ENCODE measurements around the gene AP3M1.
"Not testable (repeated sequence)": the region's sequence is repeated elsewhere in the genome, so short reads cannot be mapped to it uniquely, and the experiment has no call there.

The AP3M1 gene

DNA sequence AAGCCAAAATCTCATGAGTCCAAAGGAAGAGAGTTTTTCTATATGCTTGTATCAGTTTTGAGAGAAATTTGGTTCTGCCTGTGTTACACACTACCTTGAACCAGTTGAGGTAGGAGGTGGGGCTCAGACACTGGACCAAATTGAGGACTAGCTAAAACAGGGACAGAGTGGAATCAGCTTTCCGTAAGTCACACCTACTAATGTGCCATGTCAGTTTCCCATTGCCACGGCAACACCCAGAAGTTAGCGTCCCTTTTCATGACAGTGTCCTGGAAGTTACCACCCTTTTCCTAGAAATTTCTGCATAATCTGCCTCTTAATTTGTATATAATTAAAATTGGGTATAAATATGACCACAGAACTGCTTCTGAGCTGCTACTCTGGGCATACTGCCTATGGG lies 9.4 kb upstream of the AP3M1 start:
- DNase-seq = no peak

DNA sequence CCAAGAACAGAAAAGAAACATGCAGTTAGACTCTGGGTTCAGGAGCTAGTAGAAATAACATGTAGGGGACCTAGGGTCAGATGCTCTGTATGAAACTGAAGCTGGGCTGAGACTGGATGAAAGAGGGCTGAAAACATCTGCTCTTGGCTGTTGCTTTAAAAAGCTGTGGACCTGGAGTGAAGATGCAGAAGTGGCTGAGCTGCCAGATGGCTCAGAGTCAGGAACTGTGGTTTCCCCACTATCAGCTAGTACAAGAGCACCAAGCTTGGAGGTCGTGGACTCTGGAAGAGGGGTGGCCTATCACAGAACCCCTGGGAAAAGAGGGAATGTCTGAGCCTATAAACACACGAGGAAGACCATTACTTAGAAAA lies 6.3 kb upstream of the AP3M1 start:
- no peak for DNase-seq

DNA sequence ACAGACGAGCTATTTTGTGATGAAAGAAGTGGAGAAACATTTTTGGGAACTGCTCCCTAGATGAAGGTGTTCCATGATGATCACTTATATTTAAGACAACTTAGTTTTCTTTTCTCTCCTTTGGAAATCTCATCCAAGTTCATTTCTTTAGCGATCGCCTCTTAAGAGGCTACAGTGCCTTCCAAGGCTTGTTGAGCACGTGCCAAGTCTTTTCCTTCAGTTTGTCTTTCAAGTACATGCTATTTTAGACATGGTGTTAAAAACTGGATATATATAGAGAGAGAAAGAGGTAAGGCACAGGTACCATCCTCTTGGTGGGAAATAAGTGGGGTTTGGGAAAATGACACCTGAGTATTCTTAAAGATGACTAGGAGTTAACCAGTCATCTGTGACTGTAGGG lies 3.0 kb upstream of the AP3M1 start:
- no peak for DNase-seq

DNA sequence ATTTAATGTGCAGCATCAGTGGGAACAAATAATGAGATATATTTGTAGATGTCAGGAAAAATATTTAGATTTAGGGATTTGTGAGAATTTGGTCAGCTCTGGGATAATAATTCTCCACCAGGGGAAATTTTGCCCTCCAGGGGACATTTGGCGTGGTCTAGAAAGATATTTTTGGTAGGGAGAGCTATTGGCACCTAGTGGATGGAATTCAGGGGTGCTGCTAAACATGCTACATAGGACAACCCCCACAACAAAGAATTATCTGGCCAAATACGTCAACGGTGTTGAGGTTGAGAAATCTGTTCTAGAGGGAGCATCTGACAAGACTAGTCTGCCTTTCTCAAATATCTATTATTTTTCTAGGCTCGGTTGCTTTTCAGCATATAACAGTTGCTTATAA lies 2.5 kb upstream of the AP3M1 start:
- peak; percentile 70 for DNase-seq

DNA sequence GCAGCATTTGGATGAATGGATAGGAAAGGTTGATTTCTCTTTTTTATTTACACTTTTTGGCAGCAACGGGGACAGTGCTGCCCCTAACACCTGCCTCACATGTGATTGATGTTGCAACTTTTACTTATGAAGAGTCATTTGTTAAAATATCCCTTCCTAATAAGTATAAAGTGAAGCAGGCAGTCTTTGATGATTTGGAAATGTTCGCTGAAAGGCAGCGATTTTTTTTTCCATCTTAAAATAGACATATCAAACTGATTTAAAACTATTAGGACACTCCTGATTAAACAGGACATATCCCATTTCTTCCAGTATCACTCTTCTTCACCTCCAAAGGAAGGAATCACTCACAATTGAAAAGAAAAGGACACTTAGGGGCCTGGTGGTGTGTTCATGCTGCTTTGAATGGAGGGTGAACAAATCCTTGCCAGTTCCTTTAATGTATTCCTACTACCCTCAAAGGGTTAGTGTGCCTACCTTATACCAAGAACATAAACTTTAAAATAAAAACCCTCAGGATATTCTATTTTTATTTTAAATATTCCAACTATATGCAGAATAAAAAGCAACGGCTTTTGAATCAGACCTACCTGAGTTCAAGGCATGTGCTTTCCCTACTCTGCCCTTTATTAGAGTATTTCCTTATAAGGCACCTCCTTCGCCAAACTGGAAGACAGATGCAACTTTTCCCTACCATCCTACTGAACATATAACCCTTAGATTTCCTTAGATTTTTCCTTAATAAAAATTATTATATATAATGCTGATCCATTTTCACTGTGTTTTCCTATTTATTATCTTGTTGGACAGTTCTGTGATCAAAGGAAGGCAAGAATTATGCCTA lies 1.5 kb upstream of the AP3M1 start:
- DNase-seq = no peak

DNA sequence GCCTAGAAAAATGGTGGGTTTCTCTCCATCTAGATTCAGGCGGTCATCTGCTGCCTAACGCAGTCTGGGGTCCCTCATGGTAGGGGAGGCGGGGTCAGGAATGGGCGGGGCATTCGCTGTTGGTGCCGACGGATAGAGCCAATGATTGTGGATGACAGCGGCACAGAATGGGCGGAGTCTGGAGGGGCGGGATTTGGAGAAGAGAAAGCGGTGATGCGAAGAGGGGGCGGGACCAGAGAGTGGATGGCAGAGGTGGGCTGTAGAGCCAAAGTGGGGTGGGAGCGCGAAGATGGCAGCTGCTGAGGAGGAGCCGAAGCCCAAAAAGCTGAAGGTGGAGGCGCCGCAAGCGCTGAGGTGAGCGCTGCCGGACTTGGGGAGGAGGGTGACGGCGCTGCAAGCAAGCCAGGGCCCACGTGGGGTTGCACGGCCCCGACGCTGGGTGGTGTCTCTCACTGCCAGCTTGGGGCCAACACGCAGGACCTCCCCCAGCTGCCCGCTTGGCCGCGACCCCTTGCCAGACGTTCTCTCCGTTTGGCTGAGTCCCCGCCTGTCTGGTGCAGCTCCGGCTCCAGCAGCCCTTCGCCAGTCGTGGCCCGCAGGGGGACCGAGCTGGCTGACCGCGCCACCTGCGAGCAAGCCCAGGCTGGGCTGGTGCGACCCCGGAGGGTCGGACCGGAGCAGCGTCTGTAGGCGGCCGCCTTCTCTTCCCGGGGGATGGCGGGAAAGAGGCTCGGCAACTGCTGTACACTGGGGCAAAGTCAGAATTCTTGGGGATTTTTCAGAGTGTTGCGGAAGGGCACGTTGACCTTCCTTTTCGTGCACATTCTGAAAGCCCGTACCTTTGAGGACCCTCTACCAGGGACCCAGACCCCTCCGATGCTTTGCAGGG lies 606 bp upstream of the AP3M1 start, which contains the start of gene ADK:
Gene ADK (plus strand): TSS at position 232 of the 889 bp plus-strand sequence. CDS start 58 bp downstream, at position 290.
- DNase-seq = peak; percentile 98

DNA sequence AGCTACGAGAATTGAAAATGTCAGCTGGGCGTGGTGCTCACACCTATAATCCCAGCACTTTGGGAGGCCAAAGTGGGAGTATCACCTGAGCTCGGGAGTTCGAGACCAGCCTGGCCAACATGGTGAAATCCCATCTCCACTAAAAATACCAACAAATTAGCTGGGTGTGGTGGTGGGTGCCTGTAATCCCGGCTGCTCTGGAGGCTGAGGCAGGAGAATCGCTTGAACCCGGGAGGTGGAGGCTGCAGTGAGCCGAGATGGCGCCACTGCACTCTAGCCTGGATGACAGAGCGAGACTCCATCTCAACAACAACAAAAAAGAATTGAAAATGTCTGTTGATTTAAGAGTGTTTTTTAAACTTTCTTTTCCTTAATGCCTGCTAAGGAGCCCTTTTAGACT lies 3.6 kb downstream of the AP3M1 start:
- DNase-seq = not testable (repeated sequence)

DNA sequence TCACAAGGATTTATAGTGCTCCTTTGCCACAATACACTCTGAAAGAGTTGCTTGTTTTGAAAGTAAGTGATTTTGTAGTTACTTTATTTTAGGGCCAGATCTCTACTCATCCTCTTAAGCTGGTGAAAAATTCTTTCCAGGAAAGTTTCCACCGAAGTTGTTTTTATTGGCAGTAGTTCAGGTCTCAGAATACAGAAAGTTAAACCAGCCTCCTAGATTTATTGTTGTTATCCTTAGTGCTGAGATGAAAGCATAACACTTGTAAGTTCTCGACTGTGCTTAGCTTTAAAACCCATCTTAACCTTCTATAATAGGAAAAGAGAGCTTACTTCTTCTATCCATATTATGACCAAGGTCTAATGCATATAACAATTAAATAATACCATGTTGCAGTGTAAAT lies 5.5 kb downstream of the AP3M1 start:
- DNase-seq = peak; percentile 83

DNA sequence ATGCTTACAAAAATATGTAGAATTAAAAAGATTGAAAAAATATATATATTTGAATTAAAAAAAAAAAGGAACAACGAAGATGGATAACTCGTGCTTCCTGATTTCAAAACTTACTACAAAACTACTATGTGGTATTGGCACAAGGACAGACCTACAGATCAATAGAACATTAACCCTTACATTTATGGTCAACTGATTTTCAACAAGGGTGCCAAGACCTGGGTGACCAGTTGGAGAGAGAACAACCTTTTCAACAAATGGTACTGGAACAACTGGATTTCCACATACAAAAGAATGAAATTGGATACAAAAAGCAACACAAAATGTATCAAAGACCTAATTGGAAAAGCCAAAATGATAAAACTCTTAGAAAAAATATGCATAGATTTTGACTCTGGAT lies 10.1 kb downstream of the AP3M1 start:
- DNase-seq = no peak

DNA sequence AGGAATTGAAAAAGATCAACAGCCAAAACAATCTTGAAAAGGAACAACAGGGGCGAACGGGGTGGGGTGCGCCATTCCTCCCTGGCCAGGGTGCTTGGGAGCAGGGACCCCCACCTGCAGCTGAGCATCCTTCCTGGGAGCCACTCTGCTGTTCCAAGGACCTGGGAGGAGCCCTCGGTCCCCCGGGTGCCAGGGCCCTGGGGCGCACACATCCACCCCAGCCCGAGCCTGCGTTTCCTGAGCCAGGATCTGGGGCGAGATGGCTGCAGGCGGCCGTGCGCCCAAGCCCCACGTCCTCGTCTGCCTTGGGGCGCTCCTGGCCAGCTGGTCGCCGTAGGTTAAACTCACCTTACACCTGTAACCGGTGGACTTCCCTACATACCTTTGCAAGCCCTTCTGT lies 10.6 kb downstream of the AP3M1 start:
- DNase-seq = no peak

DNA sequence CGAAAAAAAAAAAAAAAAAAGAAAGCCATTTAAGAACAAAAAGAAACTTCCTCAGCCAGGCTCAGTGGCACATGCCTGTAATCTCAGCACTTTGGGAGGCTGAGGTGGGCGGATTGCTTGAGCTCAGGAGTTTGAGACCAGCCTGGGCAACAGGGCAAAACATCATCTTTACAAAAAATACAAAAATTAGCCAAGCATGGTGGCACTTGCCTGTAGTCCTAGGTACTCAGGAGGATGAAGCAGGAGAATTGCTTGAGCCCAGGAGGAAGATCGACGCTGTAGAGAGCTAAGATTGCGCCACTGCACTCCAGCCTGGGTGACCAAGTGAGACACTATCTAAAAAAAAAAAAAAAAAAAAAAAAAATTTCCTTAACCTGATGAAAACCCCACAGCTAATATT lies 12.0 kb downstream of the AP3M1 start:
- not testable (repeated sequence) for DNase-seq

DNA sequence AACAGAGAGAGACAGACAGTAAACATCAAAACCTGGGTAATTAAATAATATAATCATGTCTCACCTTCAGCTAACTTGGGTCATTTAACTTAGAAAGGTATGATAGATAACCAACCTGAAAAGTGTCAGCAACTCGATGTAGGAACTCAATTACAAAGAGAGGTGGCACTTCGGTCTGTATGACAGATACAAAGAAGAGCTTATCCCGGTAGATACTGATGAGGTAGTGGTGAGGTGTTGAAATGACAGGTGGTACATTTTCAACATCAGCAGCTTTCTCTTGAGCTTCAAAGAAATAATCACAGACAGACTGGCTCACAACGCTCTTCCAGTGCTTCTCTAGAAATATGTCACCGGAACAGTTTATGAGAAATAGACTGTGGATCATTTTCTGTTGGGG lies 12.6 kb downstream of the AP3M1 start:
- no peak for DNase-seq

DNA sequence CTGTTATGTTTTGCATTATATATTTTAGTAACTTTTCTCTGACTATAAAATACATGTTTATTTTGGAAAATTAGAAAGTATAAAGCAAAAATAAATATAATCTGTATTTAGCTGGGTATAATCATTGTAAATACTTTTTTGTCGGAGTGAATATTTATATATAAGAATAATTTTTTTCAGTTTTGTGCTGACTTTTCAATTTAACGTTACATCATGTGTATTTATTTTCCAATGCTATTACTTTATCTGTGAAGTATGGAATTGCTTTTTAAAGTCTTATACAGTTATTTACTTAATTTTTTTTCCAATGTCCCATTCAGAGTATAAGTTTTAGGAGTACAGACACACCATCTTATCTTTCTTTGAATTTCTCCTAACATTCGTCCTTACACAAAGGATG lies 15.2 kb downstream of the AP3M1 start:
- DNase-seq = no peak

DNA sequence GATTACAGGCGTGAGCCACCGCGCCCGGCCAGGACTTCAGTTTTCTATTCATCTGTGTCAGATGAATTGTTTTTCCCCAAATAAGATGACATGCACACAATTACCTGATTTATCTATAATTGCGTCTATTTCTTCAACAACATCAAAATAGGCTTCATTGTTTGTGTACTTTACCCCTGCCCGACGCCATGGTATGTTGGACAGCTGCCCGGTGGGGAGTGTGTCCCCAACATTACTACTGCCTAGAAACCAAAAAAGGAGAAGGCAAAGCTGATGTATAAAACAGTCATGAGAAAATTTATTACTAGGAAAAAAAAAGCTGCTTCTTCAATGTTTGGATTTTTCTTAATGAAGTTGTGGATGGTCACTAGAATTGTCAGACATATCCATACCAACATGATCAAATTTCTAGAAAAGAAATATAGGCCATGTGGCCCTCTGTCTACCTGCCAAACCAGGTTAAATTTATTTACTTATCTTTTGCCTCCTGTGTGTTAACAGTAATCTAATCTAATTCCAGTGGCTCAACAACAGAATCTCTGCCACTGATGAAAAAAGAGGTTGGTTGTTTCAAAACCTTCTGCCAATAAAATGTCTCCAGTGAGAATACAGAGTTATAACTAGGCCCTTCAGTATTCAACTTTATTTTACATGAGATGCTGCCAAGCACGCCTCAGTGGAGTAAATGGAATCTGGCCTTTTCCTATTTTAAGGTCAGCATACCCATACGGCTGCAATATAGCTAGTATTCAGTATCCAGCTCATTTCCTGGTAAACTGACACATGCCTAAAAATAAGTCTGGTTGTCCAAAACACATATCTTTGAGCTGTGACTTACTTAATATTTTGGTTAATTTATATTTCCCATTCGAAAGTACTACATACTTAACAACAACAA lies 16.5 kb downstream of the AP3M1 start:
- DNase-seq = no peak

DNA sequence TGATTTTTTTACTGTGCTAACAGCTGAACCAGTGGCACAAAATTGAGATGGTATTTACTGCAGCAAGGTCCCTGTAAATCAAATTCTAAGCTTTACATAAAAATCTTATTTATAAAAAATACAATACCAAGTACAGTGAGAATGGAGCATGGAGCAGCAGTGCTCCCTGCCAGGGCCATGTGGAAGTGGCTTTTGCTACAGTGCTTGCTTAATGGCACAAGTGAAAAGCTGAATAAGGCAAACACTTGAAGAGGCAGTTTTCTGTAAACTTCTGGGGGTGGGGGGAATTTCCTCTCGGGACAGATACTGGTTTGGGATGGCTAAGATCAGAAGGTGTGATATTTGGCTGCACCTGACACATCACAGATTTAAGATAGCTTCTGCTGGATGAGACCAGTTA lies 27.5 kb downstream of the AP3M1 start:
- no peak for DNase-seq

DNA sequence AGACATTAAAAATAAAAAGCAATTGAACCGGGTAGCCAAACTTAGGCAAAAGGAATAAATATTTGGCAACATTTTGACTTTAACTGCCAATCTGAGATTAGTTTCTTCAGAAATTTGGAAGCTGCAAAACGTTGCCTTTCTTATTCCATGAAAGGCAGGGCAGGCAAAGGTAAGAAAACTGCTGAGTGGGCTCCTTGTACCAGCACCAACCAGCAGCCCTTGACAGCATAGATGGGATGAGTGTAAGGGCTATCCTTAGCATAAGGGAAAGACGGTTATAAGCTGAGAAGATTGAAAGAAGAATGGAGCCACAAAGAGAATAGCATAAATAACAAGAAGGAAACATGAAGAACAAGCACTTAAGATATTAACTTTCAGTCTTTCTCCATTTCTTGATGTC lies 28.6 kb downstream of the AP3M1 start:
- no peak for DNase-seq

DNA sequence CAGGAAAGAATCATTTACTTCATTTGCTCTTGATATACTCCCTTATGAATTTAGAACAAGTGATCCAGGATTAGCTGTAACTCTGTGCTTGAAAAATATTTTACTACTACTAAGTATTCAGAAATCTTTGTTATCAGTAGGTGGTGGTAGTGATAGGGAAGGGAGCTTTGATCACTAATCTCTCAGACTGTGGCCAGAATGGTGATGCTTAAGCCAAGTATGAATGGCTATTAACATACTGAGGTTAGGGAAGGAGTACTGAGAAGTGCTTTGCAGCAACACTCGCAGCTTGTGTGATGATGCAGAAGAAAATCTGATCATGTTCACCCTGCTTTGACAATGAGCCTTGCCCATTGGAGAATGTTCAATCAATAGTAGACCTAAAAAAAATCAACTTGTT lies 29.3 kb downstream of the AP3M1 start:
- DNase-seq = no peak

DNA sequence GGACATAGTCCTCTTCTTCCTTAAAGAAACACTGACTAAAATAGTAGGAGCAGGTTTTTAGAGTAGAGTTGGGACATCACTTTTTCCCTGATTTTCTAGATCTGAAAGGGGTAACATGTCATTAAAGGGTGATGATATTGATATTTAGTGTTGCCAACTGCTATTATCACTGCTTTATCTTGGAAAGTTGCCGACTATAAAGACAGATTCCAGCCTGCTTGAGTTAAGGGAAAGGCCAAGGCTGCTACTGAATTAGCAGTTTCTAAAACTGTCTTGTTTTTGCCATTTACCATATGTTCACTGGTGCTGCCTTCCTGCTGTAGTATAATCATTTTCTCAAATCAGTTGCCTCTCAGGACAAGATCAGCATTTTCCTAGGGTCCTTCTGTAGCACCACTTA lies 29.7 kb downstream of the AP3M1 start:
- DNase-seq = no peak

DNA sequence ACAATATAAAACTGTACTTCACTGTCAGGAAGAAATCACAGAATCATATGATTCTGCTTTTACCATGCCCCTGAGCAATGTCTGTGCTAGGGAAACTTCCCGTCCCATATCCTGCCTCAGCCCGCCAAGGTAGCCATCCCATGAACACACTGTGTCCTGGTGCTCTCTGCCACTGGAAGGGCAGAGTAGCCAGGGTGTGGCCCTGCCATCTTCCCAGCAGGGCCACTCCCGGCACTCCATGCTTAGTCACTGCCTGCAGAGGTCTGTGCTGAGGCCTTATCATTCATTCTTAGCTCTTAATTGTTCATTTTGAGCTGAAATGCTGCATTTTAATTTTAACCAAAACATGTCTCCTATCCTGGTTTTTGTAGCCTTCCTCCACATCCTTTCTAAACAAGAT lies 31.8 kb downstream of the AP3M1 start:
- DNase-seq = no peak

DNA sequence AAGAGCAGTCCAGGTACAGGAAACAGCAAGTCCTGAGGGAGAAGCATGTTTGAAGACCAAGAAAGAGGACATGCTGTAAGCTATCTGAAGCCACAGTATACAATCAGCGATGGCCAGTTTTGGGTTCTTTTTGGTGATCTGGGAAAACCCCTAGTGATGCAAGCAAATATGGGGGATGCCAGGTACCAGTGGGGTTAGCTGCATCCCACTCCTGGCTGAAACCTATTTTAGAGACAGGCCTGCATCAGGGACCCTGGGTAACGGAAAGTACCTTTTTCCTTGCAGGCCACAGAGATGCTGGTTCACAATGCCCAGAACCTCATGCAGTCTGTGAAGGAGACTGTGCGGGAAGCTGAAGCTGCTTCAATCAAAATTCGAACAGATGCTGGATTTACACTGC lies 32.9 kb downstream of the AP3M1 start:
- no peak for DNase-seq

DNA sequence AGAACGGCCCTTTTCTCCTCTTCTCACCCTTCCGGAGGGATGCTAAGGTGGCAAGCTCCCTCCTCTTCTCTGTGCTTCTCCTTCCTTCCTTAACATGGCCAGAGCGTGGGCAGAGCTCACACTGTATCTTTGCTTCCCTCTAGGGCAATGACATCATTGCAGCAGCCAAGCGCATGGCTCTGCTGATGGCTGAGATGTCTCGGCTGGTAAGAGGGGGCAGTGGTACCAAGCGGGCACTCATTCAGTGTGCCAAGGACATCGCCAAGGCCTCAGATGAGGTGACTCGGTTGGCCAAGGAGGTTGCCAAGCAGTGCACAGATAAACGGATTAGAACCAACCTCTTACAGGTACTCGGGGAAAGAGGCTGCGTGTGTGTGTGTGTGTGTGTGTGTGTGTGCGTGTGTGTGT lies 36.6 kb downstream of the AP3M1 start:
- DNase-seq = no peak

DNA sequence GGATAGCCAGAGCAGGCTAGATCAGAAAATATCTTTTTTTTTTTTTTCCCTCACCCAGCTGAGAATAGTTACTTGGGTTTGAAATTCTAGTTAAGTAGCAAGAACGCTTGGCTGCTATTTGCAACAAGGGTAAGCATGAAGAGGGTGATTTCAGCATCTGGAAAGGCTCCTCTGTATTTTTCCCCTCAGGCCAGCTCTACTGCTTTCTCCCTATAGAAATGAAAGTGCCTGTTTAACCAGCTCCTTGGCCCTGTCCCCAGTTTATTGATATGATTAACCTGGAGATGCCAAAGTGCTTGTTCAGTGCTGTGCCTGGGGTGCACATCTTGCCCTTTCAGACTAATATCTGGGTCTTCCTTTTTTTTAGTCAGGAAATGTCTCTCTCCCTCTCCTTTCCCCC lies 37.1 kb downstream of the AP3M1 start:
- DNase-seq = no peak

DNA sequence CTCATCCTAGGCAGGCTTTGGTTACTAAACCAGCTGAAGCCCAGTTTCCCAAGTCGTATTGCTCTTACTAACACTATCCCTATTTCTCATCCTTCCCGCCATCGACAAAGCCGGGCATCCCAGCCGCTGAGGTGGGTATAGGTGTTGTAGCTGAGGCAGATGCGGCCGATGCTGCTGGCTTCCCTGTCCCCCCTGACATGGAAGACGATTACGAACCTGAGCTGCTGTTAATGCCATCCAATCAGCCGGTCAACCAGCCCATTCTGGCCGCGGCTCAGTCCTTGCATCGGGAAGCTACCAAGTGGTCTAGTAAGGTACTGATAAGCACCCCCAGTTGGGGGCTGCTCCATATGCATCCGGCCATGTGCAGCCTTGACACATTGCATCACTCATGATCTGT lies 38.8 kb downstream of the AP3M1 start:
- DNase-seq = no peak
